Sigmoid colon (tissue), 7 donors: Measurements from ENCODE around the gene AUTS2. TPM values are rescaled to one million over a fixed set of nuclear protein-coding genes. Genes with fewer than 3 reads are reported as not detected.

Source experiments
- DNase-seq: peaks from one replicate; pipeline ENCODE4 v3.0.0-alpha.2; 2019
- H3K27ac ChIP-seq, 4 donors: fragments of 200-600 bp; sonication (generic); one replicate each; pipeline ENCODE4 v1.5.1; 2016 to 2019; ENCODE audit warnings: mild to moderate bottlenecking in 1 of 4
- H3K27me3 ChIP-seq, 3 donors: fragments of 200-600 bp; sonication (generic); one replicate each; pipeline ENCODE4 v1.5.1; 2019; ENCODE audit warnings: mild to moderate bottlenecking in 1 of 3
- H3K36me3 ChIP-seq, 4 donors: fragments of 200-600 bp; sonication (generic); one replicate each; pipeline ENCODE4 v1.5.1; 2016 to 2019
- H3K4me1 ChIP-seq, 4 donors: fragments of 200-600 bp; sonication (generic); one replicate each; pipeline ENCODE4 v1.5.1; 2017 to 2019
- H3K4me3 ChIP-seq, 4 donors: fragments of 200-600 bp; sonication (generic); one replicate each; pipeline ENCODE4 v1.5.1; 2017 to 2019; ENCODE audit warnings: mild to moderate bottlenecking in 2 of 4, moderate library complexity in 1 of 4
- H3K9me3 ChIP-seq, 4 donors: fragments of 200-600 bp in 3 of 4; sonication (generic) in 3 of 4; one replicate each; pipeline versions ENCODE4 v1.5.1 to v1.6.1; 2013 to 2019
- EP300 ChIP-seq, 4 donors: sonication (generic); formaldehyde crosslinking; IDR thresholded peaks; one replicate each; pipeline ENCODE4 v1.6.1; 2017; ENCODE audit warnings: antibody characterized with exemption in 4 of 4
- POLR2A ChIP-seq, 2 donors: fragments of 450-650 bp; IDR thresholded peaks; one replicate each; pipeline ENCODE4 v1.6.1; 2016; ENCODE audit warnings: antibody characterized with exemption in 2 of 2, mild to moderate bottlenecking in 2 of 2, moderate library complexity in 2 of 2
- POLR2AphosphoS5 ChIP-seq, 4 donors: sonication (generic); formaldehyde crosslinking; IDR thresholded peaks; one replicate each; pipeline ENCODE4 v1.6.1; 2017; ENCODE audit warnings: antibody characterized with exemption in 4 of 4
- WGBS, 2 donors: extraction: QIAGEN DNeasy Blood & Tissue Kit; methylation state at CpG; one replicate each; pipeline ENCODE4 v1.1.7; 2013; 5-methylcytosine and 5-hydroxymethylcytosine counted together
- intact Hi-C: fragments of 100-400 bp; cut with DNase I; formaldehyde crosslinking; loops from one replicate; pipeline ENCODE4 v1.15.1; 2023
- polyA plus RNA-seq, 3 donors: library from polyadenylated mRNA; stranded (reverse); fragments of 200-250 nt; gene quantifications; one replicate each; pipeline ENCODE4 v1.2.3, GENCODE V29; 2013
- total RNA-seq, 4 donors: library from RNA; depleted of rRNA; stranded (reverse); fragments of >200 nt; gene quantifications; one replicate each; pipeline ENCODE4 v1.1.0, GENCODE V29; 2016
- TF ChIP-seq, protein P1 (sequence below), 4 experiments: fragments of 450-650 bp in 3 of 4; fragments of 200-600 bp in 1 of 4; IDR thresholded peaks; one replicate each; pipeline ENCODE4 v1.5.1; 2016 to 2019; ENCODE audit warnings: antibody characterized with exemption in 4 of 4, mild to moderate bottlenecking in 3 of 4, moderate library complexity in 2 of 4
- donor health status: healthy with polysubstance abuse.
- donor health status: Bipolar disorder and iron deficiency.
- donor health status: healthy.

Gene AUTS2
- total and polyA plus RNA-seq, 7 donors: 3.6 to 55.7 (median 25.5) TPM

DNA sequence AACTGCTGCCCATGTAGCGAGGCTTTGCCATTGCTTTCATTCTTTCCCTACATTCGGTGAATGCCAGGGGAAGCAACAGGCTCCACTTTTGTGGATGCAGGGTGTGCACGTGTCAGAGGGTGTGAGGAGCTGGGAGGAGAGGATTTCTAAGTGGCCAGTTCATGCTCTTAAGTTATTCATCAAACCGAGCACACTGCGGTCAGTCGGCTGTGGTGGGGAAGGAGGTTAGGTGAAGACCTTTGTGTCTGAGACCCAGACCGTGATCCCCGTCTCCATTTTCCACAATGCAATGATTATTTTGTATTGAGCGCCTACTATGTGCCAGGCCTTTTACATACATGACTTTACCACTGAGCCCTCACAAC, 1095.0 kb downstream of the AUTS2 start:
- peaks cover 0 to 25% (median 12%) of the 10 kb centered on the region in 4 donors for H3K4me1 ChIP-seq
- H3K9me3 ChIP-seq: no peaks in the 10 kb centered on the region
- H3K27ac ChIP-seq: peak overlapping the region; percentile 67 to 82 (median 74)
- H3K4me3 ChIP-seq: peak overlapping the region; percentile 47 to 80 (median 68)
- no peak for DNase-seq
- TF ChIP-seq, protein P1, sequence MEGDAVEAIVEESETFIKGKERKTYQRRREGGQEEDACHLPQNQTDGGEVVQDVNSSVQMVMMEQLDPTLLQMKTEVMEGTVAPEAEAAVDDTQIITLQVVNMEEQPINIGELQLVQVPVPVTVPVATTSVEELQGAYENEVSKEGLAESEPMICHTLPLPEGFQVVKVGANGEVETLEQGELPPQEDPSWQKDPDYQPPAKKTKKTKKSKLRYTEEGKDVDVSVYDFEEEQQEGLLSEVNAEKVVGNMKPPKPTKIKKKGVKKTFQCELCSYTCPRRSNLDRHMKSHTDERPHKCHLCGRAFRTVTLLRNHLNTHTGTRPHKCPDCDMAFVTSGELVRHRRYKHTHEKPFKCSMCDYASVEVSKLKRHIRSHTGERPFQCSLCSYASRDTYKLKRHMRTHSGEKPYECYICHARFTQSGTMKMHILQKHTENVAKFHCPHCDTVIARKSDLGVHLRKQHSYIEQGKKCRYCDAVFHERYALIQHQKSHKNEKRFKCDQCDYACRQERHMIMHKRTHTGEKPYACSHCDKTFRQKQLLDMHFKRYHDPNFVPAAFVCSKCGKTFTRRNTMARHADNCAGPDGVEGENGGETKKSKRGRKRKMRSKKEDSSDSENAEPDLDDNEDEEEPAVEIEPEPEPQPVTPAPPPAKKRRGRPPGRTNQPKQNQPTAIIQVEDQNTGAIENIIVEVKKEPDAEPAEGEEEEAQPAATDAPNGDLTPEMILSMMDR (IDR thresholded peaks at IDR 0.05): peak in 1 of 4 experiments; percentile 26
- TF ChIP-seq EP300 (IDR thresholded peaks at IDR 0.05): no peak
- WGBS, 2 donors: 32 to 59% methylated on average over 9 of the region's 9 CpGs
- intact Hi-C loops: loop anchor here (10.0 kb wide), 1 partner anchor 339 kb away; no protein-coding TSS in a partner anchor
- H3K36me3 ChIP-seq: no peaks in the 10 kb centered on the region
- peaks cover 0 to 11% (median 0%) of the 10 kb centered on the region in 3 donors for H3K27me3 ChIP-seq

GRCh38 chr7:70693686-70694433, 1095.6 kb downstream of the AUTS2 start:
- Histone ChIP-seq H3K4me1 (peaks cover 0 to 25% (median 12%) of the 10 kb centered on the region in 4 donors), H3K36me3 (no peaks in the 10 kb centered on the region), H3K27ac (peak overlapping the region; percentile 67 to 82 (median 74)), H3K4me3 (peak overlapping the region; percentile 47 to 80 (median 68)), H3K9me3 (no peaks in the 10 kb centered on the region), H3K27me3 (peaks cover 0 to 11% (median 0%) of the 10 kb centered on the region in 3 donors)
- WGBS, 2 donors: 0 to 1% methylated on average over 101 of the region's 101 CpGs
- intact Hi-C loops: loop anchor here (10.0 kb wide), 1 partner anchor 339 kb away; no protein-coding TSS in a partner anchor
- peak; percentile 77 for DNase-seq
- TF ChIP-seq, protein P1 (IDR thresholded peaks at IDR 0.05): peak in 1 of 4 experiments; percentile 14
- no peak for TF ChIP-seq EP300 (IDR thresholded peaks at IDR 0.05)
- peak; percentile 37 to 63 (median 54) for TF ChIP-seq POLR2AphosphoS5 (IDR thresholded peaks at IDR 0.05)
- TF ChIP-seq POLR2A (IDR thresholded peaks at IDR 0.05): no peak

GRCh38 chr7:70694434-70694970, 1096.2 kb downstream of the AUTS2 start:
- H3K27ac ChIP-seq: peak overlapping the region; percentile 67 to 82 (median 74)
- intact Hi-C loops: loop anchor here (10.0 kb wide), 1 partner anchor 340 kb away; no protein-coding TSS in a partner anchor
- H3K4me3 ChIP-seq: peak overlapping the region; percentile 47 to 80 (median 68)
- no peak for DNase-seq
- H3K27me3 ChIP-seq: peaks cover 0 to 11% (median 0%) of the 10 kb centered on the region in 3 donors
- no peaks in the 10 kb centered on the region for H3K36me3 ChIP-seq
- no peaks in the 10 kb centered on the region for H3K9me3 ChIP-seq
- H3K4me1 ChIP-seq: peaks cover 0 to 25% (median 12%) of the 10 kb centered on the region in 4 donors
- TF ChIP-seq, protein P1 (IDR thresholded peaks at IDR 0.05): no peak
- TF ChIP-seq POLR2A (IDR thresholded peaks at IDR 0.05): no peak
- TF ChIP-seq POLR2AphosphoS5 (IDR thresholded peaks at IDR 0.05): no peak
- TF ChIP-seq EP300 (IDR thresholded peaks at IDR 0.05): no peak
- 0 to 1% methylated on average over 80 of the region's 80 CpGs for WGBS, 2 donors

- Histone ChIP-seq H3K4me1 (peaks cover 0 to 25% (median 12%) of the 10 kb centered on the region in 4 donors), H3K27me3 (peaks cover 0 to 11% (median 0%) of the 10 kb centered on the region in 3 donors), H3K4me3 (peak overlapping the region; percentile 47 to 80 (median 68)), H3K27ac (peak overlapping the region; percentile 67 to 82 (median 74)), H3K36me3 (no peaks in the 10 kb centered on the region), H3K9me3 (no peaks in the 10 kb centered on the region)
- intact Hi-C loops: loop anchor here (5.0 to 10.0 kb wide), 2 partner anchors 340 to 653 kb away; no protein-coding TSS in a partner anchor
- TF ChIP-seq EP300 (IDR thresholded peaks at IDR 0.05) (no peak), POLR2A (IDR thresholded peaks at IDR 0.05) (no peak)
- WGBS, 2 donors: 0% methylated on average over 77 of the region's 77 CpGs
- DNase-seq: no peak
These were observed 1096.9 kb downstream of the AUTS2 start for GRCh38 chr7:70694971-70695794.
